Vagina (tissue), 2 donors: ENCODE results near the gene GTPBP4. TPM values are rescaled to one million over a fixed set of nuclear protein-coding genes. Genes with fewer than 3 reads are reported as not detected.

Experiments
- DNase-seq, 2 donors: peaks; one replicate each; pipeline ENCODE4 v3.0.0-alpha.2; 2017; ENCODE audit errors: extremely low spot score in 2 of 2
- H3K27ac ChIP-seq: fragments of 200-600 bp; sonication (generic); one replicate; pipeline ENCODE4 v1.5.1; 2019
- H3K27me3 ChIP-seq: fragments of 200-600 bp; sonication (generic); one replicate; pipeline ENCODE4 v1.5.1; 2019
- H3K36me3 ChIP-seq, 2 donors: fragments of 200-600 bp; sonication (generic); one replicate each; pipeline ENCODE4 v1.5.1; 2017 to 2019
- H3K4me1 ChIP-seq: fragments of 200-600 bp; sonication (generic); one replicate; pipeline ENCODE4 v1.5.1; 2019
- H3K4me3 ChIP-seq, 2 donors: fragments of 200-600 bp; sonication (generic); 1 replicate in 1 of 2; 2 replicates in 1 of 2; pipeline ENCODE4 v1.5.1; 2016 to 2019
- H3K9me3 ChIP-seq: fragments of 200-600 bp; sonication (generic); one replicate; pipeline ENCODE4 v1.5.1; 2019
- POLR2A ChIP-seq, 2 donors: fragments of 450-650 bp; IDR thresholded peaks; one replicate each; pipeline ENCODE4 v1.6.1; 2017; ENCODE audit warnings: antibody characterized with exemption in 2 of 2, mild to moderate bottlenecking in 2 of 2, moderate library complexity in 2 of 2
- POLR2AphosphoS5 ChIP-seq, 2 donors: sonication (generic); formaldehyde crosslinking; IDR thresholded peaks; one replicate each; pipeline ENCODE4 v1.9.0; 2017; ENCODE audit warnings: antibody characterized with exemption in 2 of 2, mild to moderate bottlenecking in 2 of 2, low read depth in 1 of 2; ENCODE audit not compliant: insufficient read depth in 1 of 2
- intact Hi-C: fragments of 100-400 bp; cut with DNase I; formaldehyde crosslinking; loops from one replicate; pipeline ENCODE4 v1.15.1; 2023
- total RNA-seq: library from RNA; depleted of rRNA; stranded (reverse); fragments of >200 nt; gene quantifications from one replicate; pipeline ENCODE4 v1.2.3, GENCODE V29; 2016
- TF ChIP-seq, protein P1 (sequence below), 3 experiments: fragments of 450-650 bp in 2 of 3; fragments of 200-600 bp in 1 of 3; sonication (generic) in 1 of 3; IDR thresholded peaks; one replicate each; pipeline ENCODE4 v1.5.1; 2017 to 2019; ENCODE audit warnings: antibody characterized with exemption in 3 of 3, mild to moderate bottlenecking in 2 of 3, moderate library complexity in 2 of 3

The GTPBP4 gene
- total RNA-seq, 1 donor from 2014 or later, result 24.8 TPM

DNA sequence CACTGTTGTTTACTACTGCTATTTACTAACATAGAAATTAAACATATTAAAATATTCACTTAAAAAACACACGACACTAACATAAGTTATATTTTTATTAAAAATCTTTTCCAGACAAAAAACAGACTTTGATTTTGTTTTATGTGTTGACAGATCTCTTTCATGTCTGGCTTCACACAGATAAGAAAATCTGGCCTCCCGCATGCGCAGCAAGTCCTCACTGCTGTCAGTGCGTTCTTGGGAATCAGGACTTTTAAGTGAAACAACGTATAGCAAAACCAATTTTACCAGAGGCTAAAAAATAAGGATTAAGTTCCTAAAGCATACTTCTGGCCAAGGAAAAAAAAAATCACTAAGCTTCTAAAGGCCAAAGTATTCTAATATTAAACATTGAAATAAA, 61.9 kb downstream of the GTPBP4 start:
- peak overlapping the region; percentile 74 for H3K4me3 ChIP-seq
- H3K36me3 ChIP-seq, result peaks cover 0 to 6% of the 10 kb centered on the region in 2 donors
- H3K9me3 ChIP-seq, result no peaks in the 10 kb centered on the region
- no peak for DNase-seq
- peaks cover 51% of the 10 kb centered on the region for H3K4me1 ChIP-seq
- no peaks in the 10 kb centered on the region for H3K27me3 ChIP-seq
- TF ChIP-seq POLR2AphosphoS5 (IDR thresholded peaks at IDR 0.05; ENCODE audit: insufficient read depth in 1 of 2, low read depth in 1 of 2) (no peak), POLR2A (IDR thresholded peaks at IDR 0.05) (no peak)
- TF ChIP-seq, protein P1, sequence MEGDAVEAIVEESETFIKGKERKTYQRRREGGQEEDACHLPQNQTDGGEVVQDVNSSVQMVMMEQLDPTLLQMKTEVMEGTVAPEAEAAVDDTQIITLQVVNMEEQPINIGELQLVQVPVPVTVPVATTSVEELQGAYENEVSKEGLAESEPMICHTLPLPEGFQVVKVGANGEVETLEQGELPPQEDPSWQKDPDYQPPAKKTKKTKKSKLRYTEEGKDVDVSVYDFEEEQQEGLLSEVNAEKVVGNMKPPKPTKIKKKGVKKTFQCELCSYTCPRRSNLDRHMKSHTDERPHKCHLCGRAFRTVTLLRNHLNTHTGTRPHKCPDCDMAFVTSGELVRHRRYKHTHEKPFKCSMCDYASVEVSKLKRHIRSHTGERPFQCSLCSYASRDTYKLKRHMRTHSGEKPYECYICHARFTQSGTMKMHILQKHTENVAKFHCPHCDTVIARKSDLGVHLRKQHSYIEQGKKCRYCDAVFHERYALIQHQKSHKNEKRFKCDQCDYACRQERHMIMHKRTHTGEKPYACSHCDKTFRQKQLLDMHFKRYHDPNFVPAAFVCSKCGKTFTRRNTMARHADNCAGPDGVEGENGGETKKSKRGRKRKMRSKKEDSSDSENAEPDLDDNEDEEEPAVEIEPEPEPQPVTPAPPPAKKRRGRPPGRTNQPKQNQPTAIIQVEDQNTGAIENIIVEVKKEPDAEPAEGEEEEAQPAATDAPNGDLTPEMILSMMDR (IDR thresholded peaks at IDR 0.05), result no peak
- intact Hi-C loops, result loop anchor here (10.0 kb wide), 1 partner anchor 115 kb away; the partner anchor contains the start of gene LARP4B
- peak overlapping the region; percentile 100 for H3K27ac ChIP-seq

DNA sequence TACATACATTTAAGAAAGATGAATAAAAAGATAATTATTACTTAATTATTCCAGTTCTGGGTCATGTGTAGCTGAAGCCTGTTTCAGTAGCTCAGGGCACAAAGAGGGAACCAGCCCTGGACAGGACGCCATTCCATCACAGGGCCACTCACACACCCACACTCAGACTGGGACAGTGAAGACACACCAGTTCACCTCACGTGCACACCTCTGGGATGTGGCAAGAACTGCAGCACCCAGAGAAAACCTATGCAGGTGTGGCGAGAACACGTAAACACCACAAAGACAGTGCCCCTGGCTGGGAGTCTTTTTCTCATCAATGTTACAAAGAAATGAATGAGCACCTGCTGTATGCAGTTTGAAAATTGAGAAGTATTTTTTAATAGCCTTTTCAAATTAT, 62.3 kb downstream of the GTPBP4 start:
- H3K4me1 ChIP-seq, result peaks cover 51% of the 10 kb centered on the region

DNA sequence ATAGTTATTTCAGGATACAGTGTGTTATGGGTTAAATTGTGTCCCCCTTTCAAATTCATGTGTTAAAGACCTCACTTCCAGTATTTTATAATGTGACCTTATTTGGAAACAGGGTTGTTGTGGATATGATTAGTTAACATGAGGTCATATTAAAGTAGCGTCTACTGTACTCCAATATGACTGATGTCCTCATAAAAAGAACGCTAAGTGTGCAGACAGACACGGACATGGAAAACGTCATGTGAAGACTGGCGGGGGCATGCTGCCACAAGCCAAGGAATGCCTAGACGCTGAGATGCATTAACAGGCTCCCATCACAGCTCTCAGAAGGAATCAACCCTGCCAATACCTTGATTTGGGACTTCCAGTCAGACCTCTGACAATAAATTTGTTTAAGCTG, 66.5 kb downstream of the GTPBP4 start:
- Histone ChIP-seq H3K4me3 (peak overlapping the region in 1 of 2 donors; percentile 68), H3K36me3 (peaks cover 0 to 6% of the 10 kb centered on the region in 2 donors), H3K9me3 (no peaks in the 10 kb centered on the region), H3K27ac (peak overlapping the region; percentile 8), H3K27me3 (no peaks in the 10 kb centered on the region), H3K4me1 (peaks cover 60% of the 10 kb centered on the region)
- intact Hi-C loops, result loop anchor here (10.0 kb wide), 1 partner anchor 120 kb away; the partner anchor contains the start of gene LARP4B
- DNase-seq, result no peak
- TF ChIP-seq, protein P1 (IDR thresholded peaks at IDR 0.05), result no peak
- TF ChIP-seq POLR2AphosphoS5 (IDR thresholded peaks at IDR 0.05; ENCODE audit: insufficient read depth in 1 of 2, low read depth in 1 of 2), result no peak
- no peak for TF ChIP-seq POLR2A (IDR thresholded peaks at IDR 0.05)

More for the DNA sequence above, 62.3 kb downstream of the GTPBP4 start:
- H3K27me3 ChIP-seq, result no peaks in the 10 kb centered on the region
- DNase-seq, result no peak
- TF ChIP-seq POLR2A (IDR thresholded peaks at IDR 0.05), result no peak
- TF ChIP-seq POLR2AphosphoS5 (IDR thresholded peaks at IDR 0.05; ENCODE audit: insufficient read depth in 1 of 2, low read depth in 1 of 2), result no peak
- TF ChIP-seq, protein P1 (IDR thresholded peaks at IDR 0.05), result no peak
- H3K4me3 ChIP-seq, result peak overlapping the region in 1 of 2 donors; percentile 74
- peak overlapping the region; percentile 100 for H3K27ac ChIP-seq
- intact Hi-C loops, result loop anchor here (10.0 kb wide), 1 partner anchor 116 kb away; the partner anchor contains the start of gene LARP4B
- peaks cover 0 to 6% of the 10 kb centered on the region in 2 donors for H3K36me3 ChIP-seq
- H3K9me3 ChIP-seq, result no peaks in the 10 kb centered on the region

DNA sequence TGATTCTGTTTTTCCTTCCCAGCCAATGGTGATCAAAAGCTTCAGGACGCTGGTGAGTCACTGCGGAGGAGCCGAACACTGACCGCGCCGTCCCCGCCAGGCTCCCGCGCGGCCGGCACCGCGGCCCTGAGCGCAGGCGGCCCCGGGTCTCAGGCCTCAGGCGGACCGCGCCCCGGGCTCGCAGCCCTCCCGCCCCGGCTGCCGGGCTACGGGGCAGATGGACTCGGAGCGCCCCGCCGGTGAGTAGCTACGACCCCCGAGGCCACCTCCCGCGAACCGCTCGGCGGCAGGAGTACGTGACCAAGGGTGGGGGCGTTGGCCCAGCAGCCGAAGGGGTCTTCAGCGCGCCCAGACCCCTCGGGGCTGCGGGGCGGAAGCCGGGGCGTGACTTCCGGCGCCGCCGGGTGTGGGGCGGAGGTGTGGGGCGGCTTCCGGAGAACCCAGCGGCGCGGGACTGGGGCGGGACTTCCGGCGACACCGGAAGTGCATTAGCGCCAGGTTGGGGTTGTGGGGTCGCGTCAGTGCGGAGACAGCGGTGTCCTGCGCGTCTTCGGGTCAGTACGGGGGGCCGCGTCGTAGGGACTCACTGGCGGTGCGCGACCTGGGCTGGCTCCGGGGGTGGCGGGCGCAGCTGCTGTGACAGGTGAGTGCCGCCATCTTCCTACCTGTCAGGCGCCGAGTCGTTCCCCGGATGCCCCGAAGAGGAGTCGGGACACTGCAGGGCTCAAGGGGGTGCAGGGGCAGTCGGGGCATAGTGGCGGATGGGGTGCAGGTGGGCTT, 68.3 kb downstream of the GTPBP4 start, which contains the start of gene WDR37:
WDR37 (plus strand) TSS at position 60 of the 780 bp plus-strand sequence. CDS start 15,771 bp downstream, outside the sequence.
- H3K27ac ChIP-seq, result peak within 1 kb of the TSS; percentile 98
- peaks cover 0 to 6% of the 10 kb centered on the region in 2 donors for H3K36me3 ChIP-seq
- H3K4me1 ChIP-seq, result peaks cover 59% of the 10 kb centered on the region
- H3K27me3 ChIP-seq, result no peaks in the 10 kb centered on the region
- H3K4me3 ChIP-seq, result peak within 1 kb of the TSS; percentile 68 to 98
- intact Hi-C loops, result loop anchor here (10.0 kb wide), 1 partner anchor 122 kb away; the partner anchor contains the start of gene LARP4B
- no peak for DNase-seq
- TF ChIP-seq, protein P1 (IDR thresholded peaks at IDR 0.05), result no peak
- TF ChIP-seq POLR2A (IDR thresholded peaks at IDR 0.05) (peak in 1 of 2 donors; percentile 32), POLR2AphosphoS5 (IDR thresholded peaks at IDR 0.05; ENCODE audit: insufficient read depth in 1 of 2, low read depth in 1 of 2) (peak; percentile 58 to 88)
- no peaks in the 10 kb centered on the region for H3K9me3 ChIP-seq
